ENCODE measurements around the gene HGS. TPM values are rescaled to one million over a fixed set of nuclear protein-coding genes. Genes with fewer than 3 reads are reported as not detected.
A peak's percentile ranks its signal among the peaks of the same experiment; 100 is the strongest.

Gene HGS
- total and polyA plus RNA-seq, 2 of the 13 experiments (the other 11 are each of a cell fraction or from before 2014, with no cell fraction given): 73.3 to 78.1 TPM

GRCh38 chr17:81693509-81694210, 9.8 kb downstream of the HGS start (continued):
- no peak for TF ChIP-seq ZNF225 (CRISPR knock-in tag; IDR thresholded peaks at IDR 0.05)
- no peak for TF ChIP-seq RXRB (CRISPR knock-in tag; IDR thresholded peaks at IDR 0.05; ENCODE audit: borderline replicate concordance)
- TF ChIP-seq ZBTB34 (CRISPR knock-in tag; IDR thresholded peaks at IDR 0.05): no peak
- TF ChIP-seq ZNF441 (CRISPR knock-in tag; IDR thresholded peaks at IDR 0.05; ENCODE audit: borderline replicate concordance): no peak
- 0 out of 2 replicates have a peak, but pooled peaks have one; percentile 42 for TF ChIP-seq HES4 (CRISPR knock-in tag; IDR thresholded peaks at IDR 0.05; ENCODE audit: borderline replicate concordance)
- TF ChIP-seq ZBTB33 (CRISPR knock-in tag; IDR thresholded peaks at IDR 0.05): peak; percentile 96
- no peak for TF ChIP-seq NR2F1 (CRISPR knock-in tag; IDR thresholded peaks at IDR 0.05)
- no peak for TF ChIP-seq ZNF530 (CRISPR knock-in tag; IDR thresholded peaks at IDR 0.05; ENCODE audit: low read depth)
- peak; percentile 48 for TF ChIP-seq CTCF (CRISPR knock-in tag; IDR thresholded peaks at IDR 0.05)
- TF ChIP-seq NR2F2 (IDR thresholded peaks at IDR 0.05; ENCODE audit: borderline replicate concordance, low read depth): no peak
- no peak for TF ChIP-seq ZNF329 (CRISPR knock-in tag; IDR thresholded peaks at IDR 0.05; ENCODE audit: low read depth)
- no peak for TF ChIP-seq ZNF556 (CRISPR knock-in tag; IDR thresholded peaks at IDR 0.05; ENCODE audit: borderline replicate concordance)
- peak; percentile 80 for TF ChIP-seq AGO2 (optimal IDR thresholded peaks at IDR 0.05; ENCODE audit: low read depth, low read length)
- TF ChIP-seq ZNF296 (CRISPR knock-in tag; conservative IDR thresholded peaks at IDR 0.05): no peak
- TF ChIP-seq AGO1 (IDR thresholded peaks at IDR 0.05; ENCODE audit: low read depth, low read length, poor library complexity, severe bottlenecking): peak; percentile 37
